Superior temporal gyrus (tissue), 1 donor: Measurements from ENCODE around the gene EFCAB3.
"Not testable (repeated sequence)": the region's sequence is repeated elsewhere in the genome, so short reads cannot be mapped to it uniquely, and the experiment has no call there.

Experiments
- DNase-seq: peaks from one replicate; pipeline ENCODE4 v3.0.0-alpha.2; 2016; ENCODE audit errors: extremely low spot score

EFCAB3 gene

GRCh38 chr17:62464422-62464821 lies 84.1 kb downstream of the EFCAB3 start:
- not testable (repeated sequence) for DNase-seq

GRCh38 chr17:62465271-62465670 lies 84.9 kb downstream of the EFCAB3 start:
- DNase-seq: not testable (repeated sequence)
